Measurements from ENCODE around the gene HACD3.
A peak's percentile ranks its signal among the peaks of the same experiment; 100 is the strongest.

Gene HACD3

DNA sequence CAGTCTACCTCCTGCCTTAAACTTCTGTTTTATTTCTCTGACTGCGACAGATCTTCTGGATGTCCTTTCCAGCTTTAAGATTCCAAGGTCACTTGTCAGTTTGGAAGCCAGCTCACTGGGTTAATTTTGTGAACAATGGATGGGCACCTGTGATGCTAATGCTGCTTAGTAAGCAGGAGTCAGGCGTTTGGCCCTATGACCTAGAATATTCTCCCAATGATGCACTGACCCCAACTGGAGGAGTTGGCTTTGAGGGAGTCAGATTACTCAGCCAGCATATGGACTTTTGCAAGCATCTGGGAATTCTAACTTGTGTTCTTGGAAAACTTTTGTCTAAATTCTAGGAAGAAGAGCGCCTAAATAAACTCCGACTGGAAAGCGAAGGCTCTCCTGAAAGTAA is 28.1 kb downstream of the HACD3 start:
- DNase-seq (ENCODE audit: low read depth): no peak
- TF ChIP-seq, protein P1, sequence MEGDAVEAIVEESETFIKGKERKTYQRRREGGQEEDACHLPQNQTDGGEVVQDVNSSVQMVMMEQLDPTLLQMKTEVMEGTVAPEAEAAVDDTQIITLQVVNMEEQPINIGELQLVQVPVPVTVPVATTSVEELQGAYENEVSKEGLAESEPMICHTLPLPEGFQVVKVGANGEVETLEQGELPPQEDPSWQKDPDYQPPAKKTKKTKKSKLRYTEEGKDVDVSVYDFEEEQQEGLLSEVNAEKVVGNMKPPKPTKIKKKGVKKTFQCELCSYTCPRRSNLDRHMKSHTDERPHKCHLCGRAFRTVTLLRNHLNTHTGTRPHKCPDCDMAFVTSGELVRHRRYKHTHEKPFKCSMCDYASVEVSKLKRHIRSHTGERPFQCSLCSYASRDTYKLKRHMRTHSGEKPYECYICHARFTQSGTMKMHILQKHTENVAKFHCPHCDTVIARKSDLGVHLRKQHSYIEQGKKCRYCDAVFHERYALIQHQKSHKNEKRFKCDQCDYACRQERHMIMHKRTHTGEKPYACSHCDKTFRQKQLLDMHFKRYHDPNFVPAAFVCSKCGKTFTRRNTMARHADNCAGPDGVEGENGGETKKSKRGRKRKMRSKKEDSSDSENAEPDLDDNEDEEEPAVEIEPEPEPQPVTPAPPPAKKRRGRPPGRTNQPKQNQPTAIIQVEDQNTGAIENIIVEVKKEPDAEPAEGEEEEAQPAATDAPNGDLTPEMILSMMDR (IDR thresholded peaks at IDR 0.05; ENCODE audit: insufficient read depth, low read depth, low read length, missing control alignments): no peak
- no peak overlapping the region for H3K4me3 ChIP-seq (ENCODE audit: low read length)

DNA sequence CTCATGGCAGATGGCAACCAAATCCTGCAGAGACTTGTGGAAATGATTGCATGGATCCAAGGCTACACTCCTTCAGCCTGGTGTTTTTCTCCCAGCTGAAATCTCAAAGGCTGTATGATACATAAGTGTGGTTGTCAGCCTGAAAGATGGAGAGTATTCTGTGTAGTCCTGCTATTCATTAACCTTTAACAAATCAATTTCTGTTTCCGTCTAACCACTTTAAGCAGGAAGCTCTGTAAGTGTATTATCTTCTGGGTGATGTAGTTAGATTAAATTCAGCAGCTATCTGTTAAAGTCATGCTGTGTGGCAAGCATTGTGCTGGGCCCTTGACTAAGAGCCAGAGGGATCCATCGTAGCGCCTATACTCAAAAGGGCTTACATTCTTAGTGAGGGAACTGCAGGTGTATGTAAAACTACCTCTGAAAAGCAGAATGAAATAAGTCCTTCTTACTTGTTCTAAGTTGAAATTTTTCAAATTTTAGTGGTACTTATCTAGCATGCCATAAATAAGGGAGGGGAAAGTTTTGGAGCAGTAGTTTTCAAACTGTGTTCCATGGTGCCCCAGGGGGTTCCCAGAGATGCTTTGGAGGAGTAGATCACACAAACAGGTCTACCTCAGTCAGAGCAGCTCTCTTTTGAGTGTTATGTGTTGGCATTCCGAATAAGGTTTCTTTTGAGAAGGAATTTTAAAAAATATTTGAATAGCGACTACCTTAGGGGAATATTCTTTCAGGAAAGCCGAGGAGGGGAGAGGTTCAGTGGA is 28.9 kb downstream of the HACD3 start:
- TF ChIP-seq, protein P1 (IDR thresholded peaks at IDR 0.05; ENCODE audit: insufficient read depth, low read depth, low read length, missing control alignments): no peak
- H3K4me3 ChIP-seq (ENCODE audit: low read length): no peak overlapping the region
- no peak for DNase-seq (ENCODE audit: low read depth)

DNA sequence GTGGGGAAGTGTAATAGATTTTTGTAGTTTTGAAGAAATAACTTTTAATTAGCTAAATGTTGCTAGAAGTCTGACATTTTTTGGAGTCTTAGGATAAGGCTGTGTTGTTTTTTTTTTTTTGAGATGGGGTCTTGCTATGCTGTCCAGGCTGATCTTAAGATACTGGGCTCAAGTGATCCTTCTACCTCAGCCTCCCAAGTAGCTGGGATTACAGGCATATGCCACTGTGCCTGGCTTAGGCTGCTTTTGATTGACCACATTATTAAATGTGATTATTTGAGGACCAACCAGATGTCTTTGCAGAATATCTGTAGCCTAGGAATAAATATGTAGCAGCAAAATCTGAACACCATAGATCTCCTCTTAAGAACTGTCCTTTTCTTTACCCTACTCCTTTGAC is 29.7 kb downstream of the HACD3 start:
- TF ChIP-seq, protein P1 (IDR thresholded peaks at IDR 0.05; ENCODE audit: insufficient read depth, low read depth, low read length, missing control alignments): no peak
- H3K4me3 ChIP-seq (ENCODE audit: low read length): no peak overlapping the region
- no peak for DNase-seq (ENCODE audit: low read depth)

DNA sequence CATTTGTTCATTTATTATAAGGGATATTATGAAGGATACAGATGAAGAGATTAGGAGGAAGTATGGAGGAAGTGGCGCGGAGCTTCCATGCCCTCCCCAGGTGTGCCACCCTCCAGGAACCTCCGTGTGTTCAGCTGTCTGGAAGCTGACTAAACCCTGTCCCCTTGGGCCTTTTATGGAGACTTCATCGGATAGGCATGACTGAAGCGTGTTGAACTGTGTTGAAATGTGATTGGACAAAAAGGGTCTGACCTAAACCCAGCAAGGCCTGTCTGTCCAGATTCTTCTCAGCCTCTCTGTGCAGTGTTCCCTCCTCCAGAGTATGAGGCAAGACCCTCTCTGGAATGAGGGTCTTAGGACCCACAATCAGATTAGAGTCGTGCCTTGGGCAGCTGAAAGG is 31.7 kb downstream of the HACD3 start:
- DNase-seq (ENCODE audit: low read depth): peak; percentile 50
- TF ChIP-seq, protein P1 (IDR thresholded peaks at IDR 0.05; ENCODE audit: insufficient read depth, low read depth, low read length, missing control alignments): no peak
- H3K4me3 ChIP-seq (ENCODE audit: low read length): no peak overlapping the region

DNA sequence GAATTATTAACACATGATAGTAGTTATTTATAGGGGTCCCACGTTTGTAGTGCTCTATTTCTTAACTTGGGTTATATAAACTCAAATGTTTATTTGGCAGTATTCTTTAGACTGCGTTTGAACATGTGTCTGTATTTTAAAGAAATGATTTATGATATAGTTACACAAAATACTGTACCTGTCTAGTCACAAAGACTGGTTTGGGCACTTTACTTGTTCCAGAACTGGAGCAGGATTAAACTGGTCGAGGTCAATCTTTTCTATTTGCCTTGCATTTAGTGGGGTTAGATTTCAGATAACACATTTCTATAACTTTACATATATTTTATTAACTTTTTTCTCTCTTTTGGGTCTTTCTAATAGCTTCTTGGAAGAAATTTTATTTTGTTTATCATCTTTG is 39.5 kb downstream of the HACD3 start:
- DNase-seq (ENCODE audit: low read depth): no peak
- H3K4me3 ChIP-seq (ENCODE audit: low read length): no peak overlapping the region
- TF ChIP-seq, protein P1 (IDR thresholded peaks at IDR 0.05; ENCODE audit: insufficient read depth, low read depth, low read length, missing control alignments): no peak

DNA sequence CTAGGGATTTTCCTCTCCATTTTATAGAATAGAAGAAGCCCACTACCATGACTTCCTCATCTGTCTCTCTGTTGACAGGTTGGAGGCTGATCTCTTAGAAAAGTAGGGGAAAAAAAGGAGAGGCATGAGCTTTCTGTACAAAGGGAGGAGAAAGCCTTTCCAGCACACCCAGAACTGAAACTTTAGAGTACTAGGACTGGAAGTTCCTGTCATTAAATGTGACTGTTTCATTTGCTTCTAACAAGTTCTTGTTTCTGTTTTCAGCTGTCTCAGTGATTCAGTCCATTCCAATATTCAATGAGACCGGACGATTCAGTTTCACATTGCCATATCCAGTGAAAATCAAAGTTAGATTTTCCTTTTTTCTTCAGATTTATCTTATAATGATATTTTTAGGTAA is 41.7 kb downstream of the HACD3 start:
- no peak for DNase-seq (ENCODE audit: low read depth)
- no peak overlapping the region for H3K4me3 ChIP-seq (ENCODE audit: low read length)
- TF ChIP-seq, protein P1 (IDR thresholded peaks at IDR 0.05; ENCODE audit: insufficient read depth, low read depth, low read length, missing control alignments): no peak

DNA sequence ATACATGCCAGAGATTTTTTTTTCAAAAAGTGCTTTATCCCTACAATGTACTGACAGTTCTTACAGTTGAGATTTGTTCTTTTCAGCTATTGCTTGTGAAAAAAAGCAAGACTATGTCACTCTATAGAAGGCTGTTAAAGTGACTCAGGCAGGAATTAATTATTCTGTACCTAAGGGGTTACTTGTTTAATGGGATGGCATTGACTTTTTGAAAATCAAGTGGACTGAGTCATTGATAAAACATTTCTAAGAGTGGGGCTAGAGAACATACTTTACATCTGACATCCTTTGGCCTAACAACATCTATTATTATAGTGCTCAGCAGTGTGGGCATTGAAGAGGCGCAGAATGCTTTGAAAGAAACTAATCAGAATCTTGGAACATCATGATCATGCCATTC is 46.4 kb downstream of the HACD3 start:
- DNase-seq (ENCODE audit: low read depth): peak; percentile 8
- H3K4me3 ChIP-seq (ENCODE audit: low read length): no peak overlapping the region
- TF ChIP-seq, protein P1 (IDR thresholded peaks at IDR 0.05; ENCODE audit: insufficient read depth, low read depth, low read length, missing control alignments): no peak

Measured in epithelial cell of esophagus (primary cell).